DMS79 (cell line): ENCODE measurements around the gene CARD8.
A peak's percentile ranks its signal among the peaks of the same experiment; 100 is the strongest.

Source experiments
- DNase-seq: peaks from one replicate; lab custom pipeline; 2025; lab: John Stamatoyannopoulos, UW

CARD8 gene

DNA sequence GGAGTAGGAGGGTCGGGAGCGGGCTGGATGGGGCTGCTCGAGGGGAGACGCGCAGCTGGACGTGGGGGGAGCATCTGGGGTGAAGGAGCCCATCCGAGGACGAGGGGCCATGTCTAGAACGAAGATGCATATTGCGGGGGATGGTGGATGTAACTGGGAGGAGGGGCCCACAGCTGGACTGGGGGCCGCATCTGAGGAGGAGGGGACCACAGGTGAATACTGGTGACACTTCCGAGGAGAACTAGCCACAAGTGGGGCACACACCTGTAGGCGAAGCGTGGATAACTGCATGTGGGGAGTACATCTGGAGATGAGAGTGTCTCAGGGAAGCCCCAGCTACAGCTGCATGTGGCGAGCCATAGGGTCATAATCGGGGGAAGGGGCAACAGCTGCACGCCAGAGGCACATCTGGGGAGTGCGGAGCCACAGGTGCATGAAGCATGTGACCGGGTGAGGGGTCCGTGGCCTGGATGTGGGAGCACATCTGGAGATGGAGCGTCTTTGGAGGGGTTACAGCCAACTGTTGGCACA is 84.8 kb downstream of the CARD8 start:
- DNase-seq = no peak

GRCh38 chr19:48169939-48170803 is 85.5 kb downstream of the CARD8 start, which contains the start of the genes LIG1 and ZSWIM9:
LIG1 (minus strand) TSS chr19:48170344; CDS start chr19:48165566, 4,778 bp downstream.
ZSWIM9 (plus strand) TSS chr19:48170680; CDS start chr19:48171803, 1,123 bp downstream.
- DNase-seq = peak; percentile 93

DNA sequence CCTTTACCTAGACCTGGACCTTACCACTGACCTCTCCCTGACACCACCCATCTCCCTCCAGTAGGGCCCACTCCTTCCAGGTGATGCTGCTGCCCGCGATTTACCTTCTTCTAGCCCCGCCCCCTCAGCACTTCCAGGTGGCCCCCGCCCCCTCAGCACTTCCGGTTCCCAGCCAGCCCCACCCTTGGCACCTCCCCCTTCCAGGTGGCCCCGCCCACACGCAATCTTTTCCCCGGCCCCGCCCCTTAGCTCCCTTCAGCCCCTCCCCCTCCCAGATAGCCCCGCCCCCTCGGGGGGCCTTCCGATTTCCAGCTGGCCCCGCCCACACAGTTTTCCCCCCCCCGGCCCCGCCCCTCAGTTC is 86.2 kb downstream of the CARD8 start:
- peak; percentile 67 for DNase-seq

DNA sequence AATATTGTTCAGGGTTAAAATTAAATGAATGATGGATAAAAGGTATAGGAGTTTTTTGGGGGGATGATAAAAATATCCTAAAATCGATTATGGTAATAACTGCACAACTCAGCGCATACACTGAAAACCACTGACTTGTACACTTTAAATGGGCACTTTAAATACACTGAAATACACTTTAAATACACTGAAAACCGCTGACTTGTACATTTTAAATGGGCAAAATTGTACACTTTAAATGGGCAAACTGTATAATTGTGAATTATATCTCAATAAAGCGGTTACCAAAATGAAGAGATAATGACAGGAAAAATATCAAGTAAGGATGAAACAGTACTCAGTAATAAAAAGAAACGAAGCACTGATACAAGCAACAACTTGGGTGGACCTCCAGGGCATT is 87.0 kb downstream of the CARD8 start:
- no peak for DNase-seq

DNA sequence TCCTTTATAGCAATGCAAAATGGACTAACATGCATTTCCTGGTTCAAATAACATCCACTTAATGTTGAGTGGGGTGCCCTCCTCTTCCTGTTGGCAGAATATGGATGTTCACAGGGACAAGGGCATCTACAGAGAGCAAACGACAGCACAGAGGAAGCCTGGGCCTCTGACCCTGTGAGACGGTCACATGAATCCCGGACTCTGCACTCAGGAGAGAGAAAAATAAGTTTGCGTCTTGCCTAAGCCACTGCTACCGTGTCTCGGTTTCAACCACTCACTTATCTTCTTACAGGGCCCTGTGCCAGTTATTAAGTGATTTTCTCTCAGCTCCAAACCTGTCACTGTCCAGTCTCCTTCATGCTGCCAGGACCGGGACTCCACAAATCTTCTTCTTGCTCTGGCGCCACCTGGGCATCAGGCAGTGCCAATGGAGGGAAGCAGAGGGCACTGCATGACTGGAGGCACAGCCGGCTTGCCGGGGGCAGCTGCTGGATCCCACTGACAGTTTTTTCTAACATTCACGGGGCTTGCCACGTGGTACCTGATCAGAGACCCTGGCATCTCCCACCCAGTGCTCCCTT is 97.4 kb downstream of the CARD8 start:
- DNase-seq = no peak
